Stimulated activated CD8-positive, alpha-beta memory T cell treated with anti-CD3 and anti-CD28 coated beads, Interleukin-15, amount 100 ng/mL, for 4 hours (primary cell): ENCODE results near the gene ACTR8.
"Not testable (repeated sequence)": the region's sequence is repeated elsewhere in the genome, so short reads cannot be mapped to it uniquely, and the experiment has no call there.

Experiments
- DNase-seq, 2 donors: peaks; one replicate each; pipeline ENCODE4 v3.0.0-alpha.2; 2020; ENCODE audit warnings: low read depth in 2 of 2

Gene ACTR8, protein sequence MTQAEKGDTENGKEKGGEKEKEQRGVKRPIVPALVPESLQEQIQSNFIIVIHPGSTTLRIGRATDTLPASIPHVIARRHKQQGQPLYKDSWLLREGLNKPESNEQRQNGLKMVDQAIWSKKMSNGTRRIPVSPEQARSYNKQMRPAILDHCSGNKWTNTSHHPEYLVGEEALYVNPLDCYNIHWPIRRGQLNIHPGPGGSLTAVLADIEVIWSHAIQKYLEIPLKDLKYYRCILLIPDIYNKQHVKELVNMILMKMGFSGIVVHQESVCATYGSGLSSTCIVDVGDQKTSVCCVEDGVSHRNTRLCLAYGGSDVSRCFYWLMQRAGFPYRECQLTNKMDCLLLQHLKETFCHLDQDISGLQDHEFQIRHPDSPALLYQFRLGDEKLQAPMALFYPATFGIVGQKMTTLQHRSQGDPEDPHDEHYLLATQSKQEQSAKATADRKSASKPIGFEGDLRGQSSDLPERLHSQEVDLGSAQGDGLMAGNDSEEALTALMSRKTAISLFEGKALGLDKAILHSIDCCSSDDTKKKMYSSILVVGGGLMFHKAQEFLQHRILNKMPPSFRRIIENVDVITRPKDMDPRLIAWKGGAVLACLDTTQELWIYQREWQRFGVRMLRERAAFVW

GRCh38 chr3:53881691-53882593 lies at the start of gene ACTR8:
ACTR8 (minus strand) TSS chr3:53882152; CDS start chr3:53882101, 51 bp downstream.
- DNase-seq: peak; percentile 74 to 78

DNA sequence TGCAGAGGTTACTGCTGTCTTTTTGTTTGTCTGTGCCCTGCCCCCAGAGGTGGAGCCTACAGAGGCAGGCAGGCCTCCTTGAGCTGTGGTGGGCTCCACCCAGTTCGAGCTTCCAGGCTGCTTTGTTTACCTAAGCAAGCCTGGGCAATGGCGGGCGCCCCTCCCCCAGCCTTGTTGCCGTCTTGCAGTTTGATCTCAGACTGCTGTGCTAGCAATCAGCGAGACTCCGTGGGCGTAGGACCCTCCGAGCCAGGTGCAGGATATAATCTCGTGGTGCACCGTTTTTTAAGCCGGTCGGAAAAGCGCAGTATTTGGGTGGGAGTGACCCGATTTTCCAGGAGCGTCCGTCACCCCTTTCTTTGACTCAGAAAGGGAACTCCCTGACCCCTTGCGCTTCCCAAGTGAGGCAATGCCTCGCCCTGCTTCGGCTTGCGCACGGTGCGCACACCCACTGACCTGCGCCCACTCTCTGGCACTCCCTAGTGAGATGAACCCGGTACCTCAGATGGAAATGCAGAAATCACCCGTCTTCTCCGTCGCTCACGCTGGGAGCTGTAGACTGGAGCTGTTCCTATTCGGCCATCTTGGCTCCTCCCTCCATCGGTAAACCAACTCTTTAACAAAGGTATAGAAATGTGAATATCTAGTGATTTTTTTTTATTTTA lies 45.4 kb upstream of the ACTR8 start:
- DNase-seq: not testable (repeated sequence)

DNA sequence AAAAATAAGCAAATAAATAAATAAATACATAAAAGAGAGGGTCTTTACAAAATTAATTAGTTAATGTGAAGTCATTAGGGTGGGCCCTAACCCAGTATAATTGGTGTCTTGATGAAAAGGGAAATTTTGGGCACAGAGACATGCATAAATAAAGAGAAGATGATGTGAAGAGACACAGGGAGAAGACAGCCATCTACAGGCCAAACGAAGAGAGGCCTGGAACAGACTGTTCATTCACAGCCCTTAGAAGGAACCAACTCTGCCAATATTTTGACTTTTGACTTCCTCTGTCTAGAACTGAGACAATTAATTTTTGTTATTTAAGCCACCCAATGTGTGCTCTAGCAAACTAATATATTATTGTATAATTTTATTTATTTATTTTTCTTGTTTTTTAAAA lies 39.3 kb upstream of the ACTR8 start:
- DNase-seq: no peak

DNA sequence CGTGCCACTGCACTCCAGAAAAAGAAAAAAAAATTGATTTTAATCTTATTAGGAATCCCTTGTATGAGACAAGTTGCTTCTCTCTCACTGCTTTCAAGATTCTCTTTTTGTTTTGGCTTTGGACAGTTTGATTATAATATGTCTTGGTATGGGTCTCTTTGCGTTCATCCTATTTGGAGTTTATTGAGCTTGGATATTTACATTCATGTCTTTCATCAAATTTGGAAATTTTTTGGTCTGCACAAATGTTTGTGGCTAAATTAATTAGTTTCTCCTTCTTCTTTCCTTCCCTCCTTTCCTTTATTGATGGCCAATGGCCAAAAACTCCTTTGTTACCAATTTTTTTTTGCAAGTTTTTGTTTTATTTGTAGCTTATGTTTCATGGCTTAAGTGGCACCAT lies 37.8 kb upstream of the ACTR8 start:
- DNase-seq: no peak

DNA sequence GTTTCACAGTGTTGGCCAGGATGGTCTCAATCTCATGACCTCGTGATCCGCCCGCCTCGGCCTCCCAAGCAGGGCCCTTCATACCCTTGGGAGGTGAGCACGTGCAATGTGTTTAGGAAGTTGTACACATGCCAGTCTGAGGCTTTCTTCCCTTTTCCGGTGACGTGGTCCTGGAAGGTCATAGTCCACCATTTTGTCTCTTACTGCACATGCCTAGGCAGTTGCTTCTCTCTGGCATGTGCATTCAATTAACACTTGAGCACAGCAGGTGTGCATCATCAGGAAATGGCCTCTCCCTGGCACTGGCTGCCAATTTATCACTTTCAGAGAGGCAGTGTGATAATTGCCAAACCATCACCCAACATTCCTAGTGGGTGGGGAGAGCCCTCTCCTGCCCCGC lies 31.4 kb upstream of the ACTR8 start:
- DNase-seq: no peak

DNA sequence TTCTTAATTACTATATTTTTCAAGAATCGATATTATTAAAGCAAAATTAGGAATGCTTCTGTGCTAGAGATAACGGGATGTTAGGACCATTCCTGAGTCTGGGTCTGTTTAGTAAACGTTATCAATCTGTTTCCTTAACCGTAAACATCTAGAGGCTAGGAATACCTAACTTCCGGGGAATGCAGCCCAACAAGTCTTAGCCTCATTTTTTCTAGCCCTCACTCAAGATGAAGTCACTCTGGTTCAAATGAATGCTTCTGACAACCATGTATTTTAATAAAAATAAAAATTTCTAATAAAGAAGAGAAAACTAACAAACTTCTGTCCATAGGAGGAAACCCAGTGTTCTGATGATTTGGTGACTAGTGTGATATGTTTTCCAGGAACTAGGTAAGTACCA lies 20.8 kb upstream of the ACTR8 start:
- no peak for DNase-seq

DNA sequence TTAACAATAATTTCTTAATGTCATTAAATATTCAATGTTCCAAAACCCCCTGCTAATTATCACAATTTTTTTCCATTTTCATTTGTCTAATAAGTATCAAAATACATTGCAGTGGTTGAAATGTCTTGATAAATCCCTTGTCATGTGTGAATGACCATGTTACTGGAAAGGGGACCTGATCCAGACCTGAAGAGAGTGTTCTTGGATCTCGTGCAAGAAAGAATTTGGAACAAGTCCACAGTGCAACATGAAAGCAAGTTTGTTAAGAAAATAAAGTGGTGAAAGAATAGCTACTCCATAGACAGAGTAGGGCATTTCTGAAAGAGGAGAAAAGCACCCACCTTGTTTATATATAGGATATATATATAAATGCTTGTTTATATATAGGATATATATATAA lies 20.1 kb upstream of the ACTR8 start:
- DNase-seq: no peak

DNA sequence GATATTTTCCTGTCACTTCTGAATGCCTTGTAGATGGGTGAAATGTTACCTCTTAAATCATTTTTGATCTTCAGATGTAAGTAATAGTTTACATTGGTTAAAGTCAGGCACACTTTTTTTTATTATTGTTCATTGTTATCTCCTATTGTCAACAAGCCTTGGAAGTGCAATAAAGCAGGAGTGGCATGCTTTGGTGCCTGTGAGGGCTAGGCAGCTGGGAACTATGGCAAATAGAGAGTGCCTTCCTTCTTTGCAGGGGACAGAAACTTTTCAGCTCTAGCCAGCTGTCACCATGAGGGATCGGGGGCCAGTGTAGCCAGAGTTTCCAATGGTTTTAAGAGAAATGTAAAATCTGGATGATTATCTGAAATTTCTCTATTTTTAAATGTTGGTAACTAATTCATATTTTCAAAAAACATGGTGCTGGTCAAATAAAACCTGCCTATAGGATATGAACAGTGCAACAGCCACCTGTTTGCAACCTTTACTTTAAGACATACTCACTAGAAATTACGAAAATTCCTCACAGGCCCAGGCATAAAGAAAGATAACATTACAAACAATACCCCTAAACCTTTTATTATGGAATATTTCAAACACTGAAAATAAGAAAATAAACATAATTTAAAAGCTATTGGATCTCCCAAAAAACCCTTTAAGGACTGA lies 18.8 kb upstream of the ACTR8 start:
- DNase-seq: no peak

GRCh38 chr3:53899750-53900149 lies 17.8 kb upstream of the ACTR8 start:
- DNase-seq: no peak

GRCh38 chr3:53892286-53892637 lies 10.3 kb upstream of the ACTR8 start:
- no peak for DNase-seq

GRCh38 chr3:53891497-53892285 lies 9.7 kb upstream of the ACTR8 start, which contains the start of gene SELENOK:
SELENOK (minus strand) TSS chr3:53891859.
- DNase-seq: peak; percentile 94 to 95

DNA sequence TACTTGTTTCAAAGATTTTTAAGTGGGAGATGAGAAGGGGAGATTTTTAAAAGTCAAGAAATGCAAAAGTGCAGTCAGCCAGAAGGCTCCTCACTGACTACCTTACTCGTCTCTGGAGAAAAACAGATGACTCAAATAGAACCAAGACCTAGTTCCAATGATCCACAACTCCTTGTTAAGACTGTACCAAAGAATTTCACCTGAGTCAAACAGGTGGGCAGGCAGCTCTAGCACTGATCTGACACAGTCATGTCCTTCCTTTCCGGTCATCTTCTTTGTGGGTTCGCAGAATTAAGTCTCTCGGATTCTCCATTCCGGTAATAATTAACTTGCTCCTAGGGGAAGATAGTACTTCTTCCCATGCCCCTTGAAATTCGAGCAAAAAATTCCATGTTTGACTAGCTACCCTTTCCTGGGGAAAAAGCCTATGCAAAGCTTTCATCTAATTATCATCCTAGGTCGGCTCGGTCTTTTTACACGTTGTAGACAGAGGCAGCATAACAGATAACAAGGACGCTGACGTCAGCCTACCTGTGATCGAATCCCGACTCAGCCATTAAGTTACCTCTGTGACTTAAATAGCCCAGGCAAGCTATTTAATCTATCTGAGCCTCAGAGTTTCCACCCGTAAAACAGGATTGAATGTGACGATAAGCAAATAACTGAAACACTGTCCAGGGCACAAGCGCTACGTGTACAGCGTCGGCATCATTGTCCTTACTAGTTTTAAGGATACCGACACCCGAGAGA lies 8.9 kb upstream of the ACTR8 start:
- DNase-seq: peak in 1 of 2 donors; percentile 33

- no peak for DNase-seq
Measured at GRCh38 chr3:53888232-53888631, 6.3 kb upstream of the ACTR8 start.

DNA sequence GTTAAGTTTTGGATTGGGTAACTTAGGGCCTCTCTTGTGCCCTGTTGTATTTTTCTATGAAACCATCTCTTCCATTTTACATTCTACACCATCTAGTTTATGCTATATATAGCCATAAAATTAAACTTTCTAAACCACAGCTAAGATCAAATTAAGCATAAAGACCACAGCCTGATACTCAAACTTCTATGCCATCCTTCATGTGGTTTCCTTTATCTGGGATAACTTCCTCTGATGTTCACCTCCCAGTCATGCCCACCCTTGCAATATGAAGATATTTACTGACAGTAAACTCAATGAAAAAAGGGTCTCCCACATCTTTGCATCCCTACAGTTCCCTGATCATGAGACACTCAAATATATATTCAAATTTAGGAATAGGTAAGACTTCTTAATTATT lies 5.5 kb upstream of the ACTR8 start:
- DNase-seq: no peak

DNA sequence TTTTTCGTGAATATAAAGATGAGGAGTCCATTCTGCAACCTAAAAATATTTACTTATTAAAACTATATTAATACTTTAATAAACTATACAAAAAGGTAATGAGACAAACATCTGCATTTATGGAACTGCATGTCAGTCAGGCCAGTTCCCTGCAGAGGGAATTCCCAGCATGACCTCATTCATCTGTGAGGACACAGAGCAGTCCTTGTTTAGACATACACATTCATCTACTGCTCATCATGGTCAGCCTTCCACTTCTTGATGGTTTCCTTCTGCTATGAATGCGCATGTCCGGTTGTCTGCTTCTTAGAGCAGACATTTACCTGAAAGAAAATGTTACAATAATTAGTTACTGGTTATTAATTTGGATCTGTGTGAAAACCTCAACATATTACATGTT lies 3.3 kb upstream of the ACTR8 start:
- no peak for DNase-seq

- no peak for DNase-seq
Measured at GRCh38 chr3:53884623-53885022, 2.7 kb upstream of the ACTR8 start.

DNA sequence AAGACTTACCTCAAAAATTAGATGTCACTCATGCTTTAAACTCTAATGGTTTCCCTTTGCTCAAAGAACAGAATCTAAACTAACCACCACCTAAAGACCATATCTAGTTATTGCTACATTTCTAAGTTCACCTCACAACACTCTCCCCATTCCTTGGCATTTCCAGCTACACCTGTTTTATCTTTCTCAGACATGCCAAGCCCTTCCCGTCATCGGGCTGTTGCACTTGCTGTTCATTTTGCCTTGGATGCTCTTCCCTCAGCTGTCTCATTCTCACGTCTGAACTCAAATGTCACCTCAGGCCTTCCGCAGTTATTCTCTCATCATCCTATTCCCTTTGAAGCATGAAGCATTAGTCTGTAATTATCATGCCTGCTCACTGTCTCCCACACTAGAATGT lies 1.1 kb upstream of the ACTR8 start:
- no peak for DNase-seq

DNA sequence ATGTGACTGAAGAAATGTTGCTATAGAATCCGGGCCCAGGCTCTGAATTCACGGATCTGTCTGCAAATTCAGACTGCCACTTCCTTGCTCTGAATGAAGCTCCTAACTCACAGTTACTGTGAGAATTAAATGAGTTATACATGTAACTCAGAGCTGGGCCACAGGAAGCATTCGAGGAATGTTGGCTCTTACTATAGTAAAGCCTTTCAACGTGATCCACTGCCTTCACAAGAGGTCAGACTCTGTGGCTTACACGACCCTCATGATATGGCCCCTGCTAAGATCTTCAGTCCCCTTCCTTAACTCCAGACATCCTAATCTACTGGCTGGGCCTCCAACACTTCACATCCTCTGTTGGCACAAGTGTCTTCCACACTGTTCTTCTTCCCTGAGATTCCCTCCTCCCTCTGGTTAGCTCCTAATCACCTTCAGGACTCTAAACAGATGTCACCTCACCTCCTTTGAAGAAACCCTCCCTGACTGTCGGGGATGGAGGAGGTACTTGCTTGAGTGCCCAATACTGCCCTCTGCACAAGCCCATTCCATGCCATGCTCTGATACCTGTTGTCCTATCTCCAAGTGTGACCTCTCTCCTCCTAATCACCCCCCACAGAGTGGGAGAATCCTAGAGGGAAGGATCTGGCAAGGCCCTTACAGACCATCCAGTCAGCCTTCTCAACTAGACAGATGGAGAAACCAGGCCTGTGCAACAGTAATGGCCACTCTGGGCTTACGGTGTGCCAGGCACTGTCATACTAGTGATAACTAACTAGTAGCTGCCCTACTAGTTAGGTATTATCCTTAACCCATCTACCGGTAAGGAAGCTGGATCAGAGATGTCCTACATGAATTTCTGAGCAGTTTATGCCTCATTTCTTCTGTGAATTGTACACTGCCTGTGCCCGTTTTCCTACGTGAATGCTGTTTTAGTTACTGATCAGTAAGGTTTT lies 1.3 kb downstream of the ACTR8 start:
- DNase-seq: no peak
